NB4 (cell line): ENCODE data around the gene SLC16A8.

Experiments used
- MYC ChIP-seq: IDR thresholded peaks from 2 replicates; pipeline ENCODE4 v1.6.1; 2011; ENCODE audit warnings: low read depth, low read length
- POLR2A ChIP-seq: IDR thresholded peaks from 2 replicates; pipeline ENCODE4 v1.6.1; 2011; ENCODE audit warnings: mild to moderate bottlenecking; ENCODE audit not compliant: insufficient read length; ENCODE audit errors: extremely low read depth
- TF ChIP-seq, protein P1 (sequence below): IDR thresholded peaks from one replicate; pipeline ENCODE4 v1.5.1; 2012; ENCODE audit warnings: low read depth, low read length
- TF ChIP-seq, protein P2 (sequence below): IDR thresholded peaks from 2 replicates; pipeline ENCODE4 v1.6.1; 2011; ENCODE audit warnings: low read depth, low read length

DNA sequence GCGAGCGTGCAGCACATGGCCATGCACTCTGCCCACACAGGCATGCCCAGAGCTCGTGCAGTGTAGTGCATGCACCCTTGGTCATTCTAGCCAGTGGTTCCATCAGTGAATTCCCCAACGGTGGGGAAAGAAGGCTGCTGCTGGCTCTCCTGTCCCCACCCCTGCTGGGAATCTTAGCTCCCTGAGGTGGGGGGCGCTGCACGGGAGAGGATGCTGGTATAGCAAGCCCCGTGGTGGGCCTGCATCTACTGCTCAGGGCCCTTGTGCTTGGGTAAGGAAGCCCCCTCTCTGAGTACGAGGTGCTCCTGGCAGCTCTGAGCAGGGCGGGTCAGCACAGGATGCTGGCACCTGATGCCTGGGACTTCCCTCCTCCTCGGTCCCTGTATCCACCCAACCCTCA lies 45.0 kb upstream of the SLC16A8 start:
- TF ChIP-seq, protein P1, sequence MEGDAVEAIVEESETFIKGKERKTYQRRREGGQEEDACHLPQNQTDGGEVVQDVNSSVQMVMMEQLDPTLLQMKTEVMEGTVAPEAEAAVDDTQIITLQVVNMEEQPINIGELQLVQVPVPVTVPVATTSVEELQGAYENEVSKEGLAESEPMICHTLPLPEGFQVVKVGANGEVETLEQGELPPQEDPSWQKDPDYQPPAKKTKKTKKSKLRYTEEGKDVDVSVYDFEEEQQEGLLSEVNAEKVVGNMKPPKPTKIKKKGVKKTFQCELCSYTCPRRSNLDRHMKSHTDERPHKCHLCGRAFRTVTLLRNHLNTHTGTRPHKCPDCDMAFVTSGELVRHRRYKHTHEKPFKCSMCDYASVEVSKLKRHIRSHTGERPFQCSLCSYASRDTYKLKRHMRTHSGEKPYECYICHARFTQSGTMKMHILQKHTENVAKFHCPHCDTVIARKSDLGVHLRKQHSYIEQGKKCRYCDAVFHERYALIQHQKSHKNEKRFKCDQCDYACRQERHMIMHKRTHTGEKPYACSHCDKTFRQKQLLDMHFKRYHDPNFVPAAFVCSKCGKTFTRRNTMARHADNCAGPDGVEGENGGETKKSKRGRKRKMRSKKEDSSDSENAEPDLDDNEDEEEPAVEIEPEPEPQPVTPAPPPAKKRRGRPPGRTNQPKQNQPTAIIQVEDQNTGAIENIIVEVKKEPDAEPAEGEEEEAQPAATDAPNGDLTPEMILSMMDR, result no peak
- TF ChIP-seq, protein P2, sequence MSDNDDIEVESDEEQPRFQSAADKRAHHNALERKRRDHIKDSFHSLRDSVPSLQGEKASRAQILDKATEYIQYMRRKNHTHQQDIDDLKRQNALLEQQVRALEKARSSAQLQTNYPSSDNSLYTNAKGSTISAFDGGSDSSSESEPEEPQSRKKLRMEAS, result no peak
- no peak for TF ChIP-seq POLR2A
- TF ChIP-seq MYC, result no peak
